HUES64 (cell line): ENCODE results near the gene KIAA0825. TPM values are rescaled to one million over a fixed set of nuclear protein-coding genes. Genes with fewer than 3 reads are reported as not detected.
A peak's percentile ranks its signal among the peaks of the same experiment; 100 is the strongest.

ENCODE experiments used
- H3K27ac ChIP-seq: 2 replicates; pipeline ENCODE4 v1.7.0; 2013; ENCODE audit warnings: low read depth, low read length, inconsistent platforms
- H3K27me3 ChIP-seq: 2 replicates; pipeline ENCODE4 v1.6.1; 2013; ENCODE audit warnings: mild to moderate bottlenecking, low read length; ENCODE audit not compliant: insufficient read depth
- H3K36me3 ChIP-seq: 2 replicates; pipeline ENCODE4 v1.6.1; 2013; ENCODE audit warnings: mild to moderate bottlenecking, low read length; ENCODE audit not compliant: insufficient read depth
- H3K4me1 ChIP-seq: 2 replicates; pipeline ENCODE4 v1.6.1; 2013; ENCODE audit warnings: mild to moderate bottlenecking, low read length, moderate library complexity; ENCODE audit not compliant: insufficient read depth
- H3K4me3 ChIP-seq: 2 replicates; pipeline ENCODE4 v1.5.1; 2013; ENCODE audit warnings: mild to moderate bottlenecking, low read length, moderate library complexity
- H3K9ac ChIP-seq: 2 replicates; pipeline ENCODE4 v1.6.1; 2013; ENCODE audit warnings: mild to moderate bottlenecking, low read depth, low read length
- H3K9me3 ChIP-seq: 2 replicates; pipeline ENCODE4 v1.6.1; 2013; ENCODE audit warnings: low read depth, low read length; ENCODE audit not compliant: insufficient read depth
- WGBS: fragments of 150-250, 120-280 bp; methylation state at CpG from one replicate; pipeline ENCODE4 v1.1.7; 2013; ENCODE audit warnings: missing lambda C conversion rate; 5-methylcytosine and 5-hydroxymethylcytosine counted together
- polyA plus RNA-seq, 2 experiments: library from polyadenylated mRNA; stranded (reverse); fragments of 50-300 nt; gene quantifications; one replicate each; pipeline ENCODE4 v1.2.3, GENCODE V29; 2013

The KIAA0825 gene
- 2.1 TPM for polyA plus RNA-seq (2013, experiment 1 of 2)
- polyA plus RNA-seq (2013, experiment 2 of 2) = 2.1 TPM

- Histone ChIP-seq H3K4me1 (peaks cover 32% of the 10 kb centered on the region), H3K27me3 (no peaks in the 10 kb centered on the region), H3K36me3 (no peaks in the 10 kb centered on the region), H3K9me3 (no peaks in the 10 kb centered on the region), H3K9ac (peak within 1 kb of the TSS; percentile 88), H3K27ac (peak within 1 kb of the TSS; percentile 89), H3K4me3 (peak within 1 kb of the TSS; percentile 82)
- under 1% methylated on average over 63 of the region's 63 CpGs for WGBS
Observed at GRCh38 chr5:94618493-94619328, at the start of gene KIAA0825, which contains the start of gene SLF1. Gene KIAA0825 (minus strand): TSS chr5:94618604. CDS start chr5:94537126, 81,478 bp downstream. Gene SLF1 (plus strand): TSS chr5:94618669. CDS start chr5:94628811, 10,142 bp downstream.

DNA sequence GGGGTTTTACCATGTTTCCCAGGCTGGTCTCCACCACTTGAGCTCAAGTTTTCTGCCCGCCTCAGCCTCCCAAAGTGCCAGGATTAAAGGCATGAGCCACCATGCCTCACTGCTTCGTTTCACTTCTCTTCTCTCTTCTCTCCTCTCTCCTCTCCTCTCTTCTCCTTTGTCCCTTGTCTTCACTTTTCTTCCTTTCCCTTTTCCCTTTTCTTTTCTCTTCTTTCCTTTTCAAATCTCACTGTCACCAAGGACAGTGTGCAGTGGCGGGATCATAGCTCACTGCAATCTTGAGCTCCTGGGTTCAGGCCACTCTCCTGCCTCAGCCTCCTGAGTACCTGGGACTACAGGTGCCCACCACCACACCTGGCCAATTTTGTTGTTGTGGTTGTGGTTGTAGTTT is 49.5 kb upstream of the KIAA0825 start:
- no peak overlapping the region for H3K9ac ChIP-seq
- no peaks in the 10 kb centered on the region for H3K27me3 ChIP-seq
- 78% methylated on average over 3 of the region's 3 CpGs for WGBS
- no peaks in the 10 kb centered on the region for H3K9me3 ChIP-seq
- no peak overlapping the region for H3K27ac ChIP-seq
- no peak overlapping the region for H3K4me3 ChIP-seq
- H3K36me3 ChIP-seq = peaks cover 62% of the 10 kb centered on the region
- H3K4me1 ChIP-seq = no peaks in the 10 kb centered on the region

GRCh38 chr5:94661086-94661485 is 42.7 kb upstream of the KIAA0825 start:
- WGBS = 94% methylated on average over 3 of the region's 3 CpGs
- no peaks in the 10 kb centered on the region for H3K4me1 ChIP-seq
- H3K27ac ChIP-seq = no peak overlapping the region
- H3K27me3 ChIP-seq = no peaks in the 10 kb centered on the region
- H3K4me3 ChIP-seq = no peak overlapping the region
- H3K9ac ChIP-seq = no peak overlapping the region
- H3K36me3 ChIP-seq = peaks cover 55% of the 10 kb centered on the region
- peaks cover 19% of the 10 kb centered on the region; the same call in 1 of the 2 replicates for H3K9me3 ChIP-seq

DNA sequence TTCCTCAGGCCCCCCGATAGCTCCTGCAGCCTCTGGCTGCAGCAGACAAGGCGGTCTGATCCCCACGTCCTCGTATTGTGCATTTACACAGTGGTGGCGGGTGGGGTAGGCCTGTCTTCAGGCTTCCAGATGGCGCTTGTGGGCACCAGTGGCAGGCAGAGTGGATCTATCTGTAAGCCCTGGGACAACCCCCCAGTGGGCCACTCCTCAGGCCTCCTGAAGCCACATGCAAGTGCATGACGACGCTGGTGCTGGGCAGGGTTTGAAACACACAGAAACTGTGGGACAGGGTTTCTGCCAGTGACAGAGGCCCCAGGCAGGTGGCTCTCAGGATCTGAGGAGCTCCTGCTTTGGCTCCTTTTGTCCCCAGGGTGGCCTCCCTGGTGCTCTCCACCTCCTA is 42.1 kb upstream of the KIAA0825 start:
- peaks cover 54% of the 10 kb centered on the region for H3K36me3 ChIP-seq

DNA sequence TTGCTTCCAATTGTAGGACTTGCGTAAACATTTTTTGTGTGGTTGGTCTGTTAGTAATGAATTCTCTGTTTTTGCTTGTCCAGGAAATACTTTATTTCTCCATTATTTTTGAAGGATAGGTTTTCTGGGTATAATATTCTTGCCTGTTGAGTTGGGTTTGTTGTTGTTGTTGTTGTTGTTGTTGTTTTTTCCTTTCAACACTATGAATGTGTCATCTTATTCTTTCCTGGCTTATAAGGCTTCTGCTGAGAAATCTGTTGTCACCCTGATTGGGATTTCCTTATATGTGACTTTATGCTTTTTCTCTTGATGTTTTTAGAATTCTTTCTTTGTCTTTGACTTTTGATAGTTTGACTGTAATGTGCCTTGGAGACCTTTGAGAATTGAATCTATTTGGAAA is 39.9 kb upstream of the KIAA0825 start:
- 90% methylated on average over 1 of the region's 1 CpG for WGBS
- Histone ChIP-seq H3K27me3 (no peaks in the 10 kb centered on the region), H3K27ac (no peak overlapping the region), H3K9me3 (peaks cover 32% of the 10 kb centered on the region; the same call in 1 of the 2 replicates), H3K36me3 (peaks cover 58% of the 10 kb centered on the region), H3K4me1 (no peaks in the 10 kb centered on the region), H3K4me3 (no peak overlapping the region), H3K9ac (no peak overlapping the region)

More for the DNA sequence above, 42.1 kb upstream of the KIAA0825 start:
- Histone ChIP-seq H3K9me3 (peaks cover 19% of the 10 kb centered on the region; the same call in 1 of the 2 replicates), H3K4me1 (no peaks in the 10 kb centered on the region), H3K27ac (no peak overlapping the region), H3K4me3 (no peak overlapping the region), H3K9ac (no peak overlapping the region), H3K27me3 (no peaks in the 10 kb centered on the region)
- WGBS = 90% methylated on average over 8 of the region's 8 CpGs

DNA sequence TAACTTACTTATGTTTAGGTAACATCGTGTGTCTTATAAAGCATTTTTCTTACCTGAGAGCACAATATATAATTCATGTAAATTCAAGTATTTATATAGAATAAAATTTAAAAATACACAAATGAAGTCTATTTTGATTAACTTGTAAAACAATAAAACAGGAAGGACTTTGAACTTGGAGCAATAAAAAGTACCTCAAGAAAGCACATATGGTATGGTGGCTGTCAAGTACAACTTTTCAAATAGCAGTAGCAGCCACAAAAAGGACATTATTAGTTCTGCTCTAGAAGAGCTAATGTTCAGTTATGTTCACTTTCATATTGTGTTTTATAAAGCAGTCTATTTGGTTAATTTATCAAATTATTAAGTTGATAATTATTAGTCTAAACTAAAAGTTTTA is 31.5 kb upstream of the KIAA0825 start:
- Histone ChIP-seq H3K4me1 (no peaks in the 10 kb centered on the region), H3K4me3 (no peak overlapping the region), H3K36me3 (peaks cover 71% of the 10 kb centered on the region), H3K27ac (no peak overlapping the region), H3K9me3 (peaks cover 7% of the 10 kb centered on the region; the same call in 1 of the 2 replicates), H3K9ac (no peak overlapping the region), H3K27me3 (no peaks in the 10 kb centered on the region)
- WGBS = no CpG with 5 or more reads among the region's 1 CpG

GRCh38 chr5:94646758-94647157 is 28.4 kb upstream of the KIAA0825 start:
- Histone ChIP-seq H3K36me3 (peaks cover 64% of the 10 kb centered on the region), H3K4me1 (no peaks in the 10 kb centered on the region), H3K27me3 (no peaks in the 10 kb centered on the region), H3K27ac (no peak overlapping the region), H3K9me3 (no peaks in the 10 kb centered on the region), H3K9ac (no peak overlapping the region), H3K4me3 (no peak overlapping the region)

GRCh38 chr5:94645053-94645452 is 26.6 kb upstream of the KIAA0825 start:
- WGBS = 95% methylated on average over 3 of the region's 3 CpGs
- H3K36me3 ChIP-seq = peaks cover 58% of the 10 kb centered on the region

DNA sequence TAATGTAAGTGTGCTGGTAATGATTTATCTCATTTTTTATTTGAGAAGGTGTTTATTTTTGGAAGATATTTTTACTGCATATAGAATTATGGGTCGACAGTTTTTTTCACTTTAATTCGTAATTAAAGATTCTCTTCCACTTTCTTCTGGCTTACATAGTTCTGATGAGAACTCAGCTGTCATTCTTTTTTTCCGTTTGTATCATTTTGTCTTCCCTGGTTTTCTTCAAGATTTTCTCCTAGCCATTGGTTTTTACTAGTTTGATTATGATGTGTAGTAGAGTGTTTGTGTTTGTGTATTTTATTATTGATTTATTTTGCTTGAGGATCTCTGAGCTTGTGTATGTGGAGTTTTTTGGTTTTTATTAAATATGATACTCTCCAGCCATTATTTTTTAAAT is 21.8 kb upstream of the KIAA0825 start:
- H3K4me3 ChIP-seq = no peak overlapping the region
- 90% methylated on average over 3 of the region's 3 CpGs for WGBS
- no peak overlapping the region for H3K27ac ChIP-seq
- no peak overlapping the region for H3K9ac ChIP-seq
- peaks cover 36% of the 10 kb centered on the region for H3K36me3 ChIP-seq
- no peaks in the 10 kb centered on the region for H3K4me1 ChIP-seq
- no peaks in the 10 kb centered on the region for H3K27me3 ChIP-seq
- peaks cover 23% of the 10 kb centered on the region for H3K9me3 ChIP-seq

More at GRCh38 chr5:94645053-94645452, 26.6 kb upstream of the KIAA0825 start:
- no peaks in the 10 kb centered on the region for H3K27me3 ChIP-seq
- H3K4me3 ChIP-seq = no peak overlapping the region
- H3K27ac ChIP-seq = no peak overlapping the region
- no peaks in the 10 kb centered on the region for H3K4me1 ChIP-seq
- H3K9ac ChIP-seq = no peak overlapping the region
- H3K9me3 ChIP-seq = peaks cover 8% of the 10 kb centered on the region

DNA sequence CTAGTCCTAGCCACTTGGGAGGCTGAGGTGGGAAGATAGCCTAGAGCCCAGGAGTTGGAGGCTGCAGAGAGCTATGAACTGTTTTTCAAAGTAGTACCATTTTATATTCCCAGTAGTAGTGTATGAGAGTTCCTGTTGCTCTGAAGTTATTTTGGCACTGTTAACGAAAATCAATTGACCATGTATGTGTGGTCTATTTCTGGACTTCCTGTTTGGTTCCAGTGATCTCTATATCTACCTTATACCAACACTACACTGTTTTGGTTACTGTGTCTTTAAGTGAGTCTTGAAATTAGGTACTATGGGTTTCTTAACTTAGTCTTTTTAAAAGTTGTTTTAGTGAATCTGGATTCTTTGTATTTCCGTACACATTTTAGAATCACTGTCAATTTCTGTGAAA is 13.6 kb upstream of the KIAA0825 start:
- WGBS = 96% methylated on average over 1 of the region's 2 CpGs
- Histone ChIP-seq H3K4me1 (no peaks in the 10 kb centered on the region), H3K36me3 (peaks cover 42% of the 10 kb centered on the region), H3K27ac (no peak overlapping the region), H3K9me3 (no peaks in the 10 kb centered on the region), H3K9ac (no peak overlapping the region), H3K4me3 (no peak overlapping the region), H3K27me3 (no peaks in the 10 kb centered on the region)

- no CpG with 5 or more reads among the region's 1 CpG for WGBS
- Histone ChIP-seq H3K9ac (no peak overlapping the region), H3K36me3 (peaks cover 36% of the 10 kb centered on the region), H3K9me3 (no peaks in the 10 kb centered on the region), H3K27ac (no peak overlapping the region), H3K27me3 (no peaks in the 10 kb centered on the region), H3K4me1 (no peaks in the 10 kb centered on the region), H3K4me3 (no peak overlapping the region)
Observed at GRCh38 chr5:94627191-94627590, 8.8 kb upstream of the KIAA0825 start.
